ENCODE results near the gene PACSIN1. TPM values are rescaled to one million over a fixed set of nuclear protein-coding genes. Genes with fewer than 3 reads are reported as not detected.

The PACSIN1 gene
- total RNA-seq, 1 donor from 2014 or later, result 4.4 TPM

- DNase-seq (ENCODE audit: low read depth), result peak; percentile 84
These were observed 61.3 kb downstream of the PACSIN1 start for GRCh38 chr6:34526992-34527728.

GRCh38 chr6:34527751-34528670 is 62.1 kb downstream of the PACSIN1 start:
- no peak for DNase-seq (ENCODE audit: low read depth)

- no peak for DNase-seq (ENCODE audit: low read depth)
These were observed 63.3 kb downstream of the PACSIN1 start for GRCh38 chr6:34528996-34529664.

GRCh38 chr6:34529665-34530327 is 63.9 kb downstream of the PACSIN1 start:
- no peak for DNase-seq (ENCODE audit: low read depth)

GRCh38 chr6:34530753-34531365 is 65.0 kb downstream of the PACSIN1 start:
- DNase-seq (ENCODE audit: low read depth), result no peak

GRCh38 chr6:34531580-34532201 is 65.8 kb downstream of the PACSIN1 start:
- DNase-seq (ENCODE audit: low read depth), result no peak

GRCh38 chr6:34532230-34532629 is 66.4 kb downstream of the PACSIN1 start:
- no peak for DNase-seq (ENCODE audit: low read depth)

- DNase-seq (ENCODE audit: low read depth), result no peak
These were observed 68.3 kb downstream of the PACSIN1 start for GRCh38 chr6:34534146-34534545.

GRCh38 chr6:34534656-34535055 is 68.8 kb downstream of the PACSIN1 start:
- DNase-seq (ENCODE audit: low read depth), result no peak

GRCh38 chr6:34535199-34535598 is 69.3 kb downstream of the PACSIN1 start:
- DNase-seq (ENCODE audit: low read depth), result no peak

GRCh38 chr6:34535646-34536045 is 69.8 kb downstream of the PACSIN1 start:
- DNase-seq (ENCODE audit: low read depth), result no peak

GRCh38 chr6:34536251-34536958 is 70.5 kb downstream of the PACSIN1 start:
- no peak for DNase-seq (ENCODE audit: low read depth)

- no peak for DNase-seq (ENCODE audit: low read depth)
These were observed 71.3 kb downstream of the PACSIN1 start for GRCh38 chr6:34536959-34537848.

- no peak for DNase-seq (ENCODE audit: low read depth)
These were observed 72.2 kb downstream of the PACSIN1 start for GRCh38 chr6:34537922-34538550.

- no peak for DNase-seq (ENCODE audit: low read depth)
These were observed 72.7 kb downstream of the PACSIN1 start for GRCh38 chr6:34538581-34538980.

- DNase-seq (ENCODE audit: low read depth), result no peak
These were observed 73.3 kb downstream of the PACSIN1 start for GRCh38 chr6:34539181-34539580.

- DNase-seq (ENCODE audit: low read depth), result no peak
These were observed 74.3 kb downstream of the PACSIN1 start for GRCh38 chr6:34540222-34540621.

GRCh38 chr6:34540841-34541240 is 75.0 kb downstream of the PACSIN1 start:
- no peak for DNase-seq (ENCODE audit: low read depth)
